ENCODE results near the gene ZNF586. TPM values are rescaled to one million over a fixed set of nuclear protein-coding genes. Genes with fewer than 3 reads are reported as not detected.
"Not testable (repeated sequence)": the region's sequence is repeated elsewhere in the genome, so short reads cannot be mapped to it uniquely, and the experiment has no call there.

The ZNF586 gene
- total and polyA plus RNA-seq, 5 experiments from 2014 or later, result 17.7 to 46.9 (median 21.5) TPM

GRCh38 chr19:57759096-57759495, 10.4 kb upstream of the ZNF586 start:
- Mint-ChIP-seq H3K27me3 (peaks cover 0 to 2% (median 0%) of the 10 kb centered on the region in 5 donors), H3K27ac (no peak overlapping the region), H3K36me3 (peaks cover 53 to 91% (median 68%) of the 10 kb centered on the region in 3 donors), H3K9me3 (peaks cover 0 to 91% (median 31%) of the 10 kb centered on the region in 9 donors), H3K4me3 (no peak overlapping the region), H3K4me1 (peaks cover 0 to 2% (median 0%) of the 10 kb centered on the region in 4 donors)
- ATAC-seq (no peak), DNase-seq (no peak)
- POLR2A ChIA-PET, result interaction anchor here (1.0 kb wide), 1 partner anchor 12 kb away, joined by 3 read pairs; no protein-coding TSS in a partner anchor

GRCh38 chr19:57771417-57771816, 1.9 kb downstream of the ZNF586 start:
- no peak for DNase-seq
- no peak for ATAC-seq
- POLR2A ChIA-PET, result no interaction called here
- Mint-ChIP-seq H3K27me3 (no peaks in the 10 kb centered on the region), H3K4me1 (peaks cover 14 to 51% (median 36%) of the 10 kb centered on the region in 4 donors), H3K4me3 (peak overlapping the region; percentile 59 to 97 (median 69)), H3K9me3 (peaks cover 0 to 79% (median 34%) of the 10 kb centered on the region in 9 donors), H3K27ac (peak overlapping the region in 5 of 10 donors; percentile 40 to 83 (median 64)), H3K36me3 (peaks cover 41 to 66% (median 58%) of the 10 kb centered on the region in 3 donors)

- Mint-ChIP-seq H3K4me1 (peaks cover 14 to 51% (median 38%) of the 10 kb centered on the region in 4 donors), H3K27ac (peak overlapping the region in 3 of 10 donors; percentile 21 to 63 (median 46))
- no peak for ATAC-seq
These were observed 4.0 kb downstream of the ZNF586 start for GRCh38 chr19:57773488-57773887.

GRCh38 chr19:57776764-57777296, 7.4 kb downstream of the ZNF586 start:
- POLR2A ChIA-PET, result no interaction called here
- ATAC-seq (no peak), DNase-seq (no peak)
- peaks cover 0 to 97% (median 56%) of the 10 kb centered on the region in 9 donors for H3K9me3 Mint-ChIP-seq
- peak overlapping the region in 3 of 10 donors; percentile 14 to 32 (median 17) for H3K4me3 Mint-ChIP-seq
- H3K36me3 Mint-ChIP-seq, result peaks cover 69 to 94% (median 91%) of the 10 kb centered on the region in 3 donors
- H3K27ac Mint-ChIP-seq, result peak overlapping the region in 1 of 10 donors; percentile 24
- H3K27me3 Mint-ChIP-seq, result no peaks in the 10 kb centered on the region
- peaks cover 5 to 29% (median 21%) of the 10 kb centered on the region in 4 donors for H3K4me1 Mint-ChIP-seq

More at GRCh38 chr19:57773488-57773887, 4.0 kb downstream of the ZNF586 start:
- Mint-ChIP-seq H3K4me3 (peak overlapping the region in 7 of 10 donors; percentile 4 to 69 (median 39)), H3K36me3 (peaks cover 57 to 81% (median 76%) of the 10 kb centered on the region in 3 donors), H3K9me3 (peaks cover 0 to 87% (median 48%) of the 10 kb centered on the region in 9 donors), H3K27me3 (no peaks in the 10 kb centered on the region)
- no peak for DNase-seq
- POLR2A ChIA-PET, result interaction anchor here (0.7 kb wide), 1 partner anchor 22 kb away, joined by 3 read pairs; no protein-coding TSS in a partner anchor

GRCh38 chr19:57778336-57778735, 8.9 kb downstream of the ZNF586 start:
- Mint-ChIP-seq H3K4me1 (peaks cover 3 to 16% (median 13%) of the 10 kb centered on the region in 4 donors), H3K36me3 (peaks cover 57 to 85% (median 81%) of the 10 kb centered on the region in 3 donors), H3K4me3 (peak overlapping the region in 1 of 10 donors; percentile 5), H3K27ac (no peak overlapping the region), H3K27me3 (no peaks in the 10 kb centered on the region), H3K9me3 (peaks cover 0 to 97% (median 48%) of the 10 kb centered on the region in 9 donors)
- DNase-seq (no peak), ATAC-seq (no peak)
- POLR2A ChIA-PET, result no interaction called here

- Mint-ChIP-seq H3K4me3 (peak overlapping the region in 1 of 10 donors; percentile 54), H3K27ac (peak overlapping the region in 1 of 10 donors; percentile 21), H3K4me1 (peaks cover 0 to 12% (median 8%) of the 10 kb centered on the region in 4 donors), H3K27me3 (no peaks in the 10 kb centered on the region), H3K9me3 (peaks cover 0 to 98% (median 44%) of the 10 kb centered on the region in 9 donors), H3K36me3 (peaks cover 51 to 82% (median 76%) of the 10 kb centered on the region in 3 donors)
- POLR2A ChIA-PET, result no interaction called here
- ATAC-seq (no peak), DNase-seq (peak in 1 of 10 donors; percentile 2)
These were observed 9.9 kb downstream of the ZNF586 start for GRCh38 chr19:57779220-57779845.

- peaks cover 35 to 73% (median 50%) of the 10 kb centered on the region in 3 donors for H3K36me3 Mint-ChIP-seq
- no peaks in the 10 kb centered on the region for H3K27me3 Mint-ChIP-seq
- DNase-seq (no peak), ATAC-seq (no peak)
- POLR2A ChIA-PET, result interaction anchor here (0.6 to 1.0 kb wide), 2 partner anchors 14 to 17 kb away, joined by 4 to 5 read pairs; partner anchors contain the start of gene ZNF586
- H3K9me3 Mint-ChIP-seq, result peaks cover 0 to 97% (median 36%) of the 10 kb centered on the region in 9 donors
- H3K27ac Mint-ChIP-seq, result no peak overlapping the region
- peaks cover 0 to 5% (median 2%) of the 10 kb centered on the region in 4 donors for H3K4me1 Mint-ChIP-seq
- no peak overlapping the region for H3K4me3 Mint-ChIP-seq
These were observed 16.8 kb downstream of the ZNF586 start for GRCh38 chr19:57786286-57786685.

GRCh38 chr19:57786906-57787305, 17.4 kb downstream of the ZNF586 start:
- POLR2A ChIA-PET, result interaction anchor here (0.6 kb wide), 1 partner anchor 14 kb away, joined by 4 read pairs; no protein-coding TSS in a partner anchor

GRCh38 chr19:57788114-57788692, 18.7 kb downstream of the ZNF586 start:
- Mint-ChIP-seq H3K4me1 (peaks cover 0 to 5% (median 2%) of the 10 kb centered on the region in 4 donors), H3K36me3 (peaks cover 38 to 74% (median 56%) of the 10 kb centered on the region in 3 donors), H3K27ac (peak overlapping the region in 2 of 10 donors; percentile 45 to 55), H3K9me3 (peaks cover 0 to 91% (median 36%) of the 10 kb centered on the region in 9 donors), H3K27me3 (no peaks in the 10 kb centered on the region), H3K4me3 (no peak overlapping the region)
- POLR2A ChIA-PET, result no interaction called here
- no peak for ATAC-seq
- no peak for DNase-seq

More at GRCh38 chr19:57786906-57787305, 17.4 kb downstream of the ZNF586 start:
- H3K4me1 Mint-ChIP-seq, result peaks cover 0 to 5% (median 2%) of the 10 kb centered on the region in 4 donors
- H3K36me3 Mint-ChIP-seq, result peaks cover 34 to 72% (median 51%) of the 10 kb centered on the region in 3 donors
- H3K4me3 Mint-ChIP-seq, result peak overlapping the region in 1 of 10 donors; percentile 28
- H3K9me3 Mint-ChIP-seq, result peaks cover 0 to 97% (median 36%) of the 10 kb centered on the region in 9 donors
- no peak overlapping the region for H3K27ac Mint-ChIP-seq
- H3K27me3 Mint-ChIP-seq, result no peaks in the 10 kb centered on the region
- DNase-seq (no peak), ATAC-seq (no peak)

GRCh38 chr19:57789288-57789687, 19.8 kb downstream of the ZNF586 start:
- no peak for DNase-seq
- Mint-ChIP-seq H3K27me3 (no peaks in the 10 kb centered on the region), H3K27ac (no peak overlapping the region), H3K4me1 (peaks cover 0 to 5% (median 2%) of the 10 kb centered on the region in 4 donors), H3K36me3 (peaks cover 38 to 81% (median 64%) of the 10 kb centered on the region in 3 donors), H3K4me3 (no peak overlapping the region), H3K9me3 (peaks cover 0 to 87% (median 37%) of the 10 kb centered on the region in 9 donors)
- no peak for ATAC-seq
- POLR2A ChIA-PET, result no interaction called here

GRCh38 chr19:57796580-57796979, 27.1 kb downstream of the ZNF586 start:
- ATAC-seq, H3K27ac Mint-ChIP-seq, POLR2A ChIA-PET, H3K4me3 Mint-ChIP-seq, DNase-seq, H3K4me1 Mint-ChIP-seq, H3K27me3 Mint-ChIP-seq: not testable (repeated sequence)
- H3K36me3 Mint-ChIP-seq, result peaks cover 16 to 74% (median 64%) of the 10 kb centered on the region in 3 donors
- H3K9me3 Mint-ChIP-seq, result peaks cover 0 to 49% (median 17%) of the 10 kb centered on the region in 9 donors

- Mint-ChIP-seq H3K4me1 (peaks cover 15 to 38% (median 31%) of the 10 kb centered on the region in 4 donors), H3K27me3 (no peaks in the 10 kb centered on the region), H3K9me3 (peaks cover 0 to 19% (median under 1%) of the 10 kb centered on the region in 9 donors), H3K27ac (peak overlapping the region in 2 of 10 donors; percentile 13 to 51), H3K4me3 (peak overlapping the region in 2 of 10 donors; percentile 0 to 3), H3K36me3 (peaks cover 7 to 45% (median 43%) of the 10 kb centered on the region in 3 donors)
- DNase-seq (no peak), ATAC-seq (no peak)
- POLR2A ChIA-PET, result interaction anchor here (2.8 kb wide), 1 partner anchor 19 kb away, joined by 10 read pairs; no protein-coding TSS in a partner anchor
These were observed 31.2 kb downstream of the ZNF586 start for GRCh38 chr19:57800696-57801095.
